Parathyroid adenoma (tissue), 2 donors: ENCODE data around the gene COL4A2.

Source experiments
- H2AFZ ChIP-seq: fragments of 300-600 bp; sonication (generic); one replicate; pipeline ENCODE4 v1.7.0; 2017; ENCODE audit warnings: antibody characterized with exemption, mild to moderate bottlenecking
- H3K27ac ChIP-seq: fragments of 300-600 bp; sonication (generic); one replicate; pipeline ENCODE4 v1.7.0; 2017
- H3K27me3 ChIP-seq: fragments of 300-600 bp; sonication (generic); one replicate; pipeline ENCODE4 v1.7.0; 2017; ENCODE audit warnings: low read length; ENCODE audit not compliant: control insufficient read depth, insufficient read depth
- H3K36me3 ChIP-seq: fragments of 300-600 bp; sonication (generic); one replicate; pipeline ENCODE4 v1.7.0; 2017; ENCODE audit warnings: low read length; ENCODE audit not compliant: control insufficient read depth, insufficient read depth
- H3K4me1 ChIP-seq: fragments of 300-600 bp; sonication (generic); one replicate; pipeline ENCODE4 v1.7.0; 2017; ENCODE audit warnings: control low read depth
- H3K4me2 ChIP-seq: fragments of 300-600 bp; sonication (generic); one replicate; pipeline ENCODE4 v1.7.0; 2017; ENCODE audit warnings: low read length
- H3K4me3 ChIP-seq: fragments of 300-600 bp; sonication (generic); one replicate; pipeline ENCODE4 v1.7.0; 2017; ENCODE audit warnings: low read depth, low read length
- H3K79me2 ChIP-seq: fragments of 300-600 bp; sonication (generic); one replicate; pipeline ENCODE4 v1.7.0; 2017; ENCODE audit warnings: control low read depth
- H3K9ac ChIP-seq: fragments of 300-600 bp; sonication (generic); one replicate; pipeline ENCODE4 v1.7.0; 2017; ENCODE audit warnings: mild to moderate bottlenecking
- H3K9me3 ChIP-seq: fragments of 300-600 bp; sonication (generic); one replicate; pipeline ENCODE4 v1.7.0; 2017; ENCODE audit warnings: low read length; ENCODE audit not compliant: control insufficient read depth
- CTCF ChIP-seq: fragments of 300-600 bp; sonication (generic); IDR thresholded peaks from one replicate; pipeline ENCODE4 v1.7.0; 2017; ENCODE audit warnings: antibody characterized with exemption, mild to moderate bottlenecking
- donor health status: primary hyperparathyroidism.

The COL4A2 gene

GRCh38 chr13:110377826-110378201, 70.7 kb downstream of the COL4A2 start:
- H3K9me3 ChIP-seq = no peaks in the 10 kb centered on the region
- no peaks in the 10 kb centered on the region for H3K27me3 ChIP-seq
- H3K36me3 ChIP-seq = no peaks in the 10 kb centered on the region
- H3K4me2 ChIP-seq = no peak overlapping the region
- H3K79me2 ChIP-seq = no peaks in the 10 kb centered on the region
- no peaks in the 10 kb centered on the region for H3K4me1 ChIP-seq
- no peak for TF ChIP-seq CTCF
- no peak overlapping the region for H3K9ac ChIP-seq
- H3K4me3 ChIP-seq = no peak overlapping the region
- no peak overlapping the region for H3K27ac ChIP-seq
- no peak overlapping the region for H2AFZ ChIP-seq

DNA sequence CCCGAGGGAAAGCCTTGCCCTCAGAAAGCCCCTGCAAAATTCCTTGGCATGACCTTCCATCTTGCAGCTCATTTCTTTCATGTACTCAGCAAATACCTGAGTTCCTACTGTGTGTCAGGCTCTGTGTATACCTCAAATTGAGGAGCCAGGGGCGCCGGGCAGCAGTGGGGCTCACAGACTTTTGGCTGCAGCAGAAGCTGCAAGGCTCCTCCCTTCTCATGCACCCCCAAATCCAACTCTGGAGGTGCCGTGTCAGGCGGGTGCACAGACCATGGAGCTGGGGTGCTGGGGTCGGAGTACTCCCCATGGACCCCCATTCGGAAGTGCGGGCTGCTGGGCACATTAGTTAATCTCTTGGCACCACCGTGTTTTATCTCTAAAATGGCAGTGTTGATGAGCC, 72.3 kb downstream of the COL4A2 start:
- Histone ChIP-seq H3K9ac (no peak overlapping the region), H3K4me3 (no peak overlapping the region), H3K36me3 (no peaks in the 10 kb centered on the region), H3K79me2 (no peaks in the 10 kb centered on the region), H3K4me1 (no peaks in the 10 kb centered on the region), H2AFZ (no peak overlapping the region), H3K4me2 (no peak overlapping the region), H3K27ac (no peak overlapping the region), H3K27me3 (no peaks in the 10 kb centered on the region), H3K9me3 (no peaks in the 10 kb centered on the region)
- TF ChIP-seq CTCF = no peak

- no peak overlapping the region for H2AFZ ChIP-seq
Measured at GRCh38 chr13:110379905-110380341, 72.8 kb downstream of the COL4A2 start.

DNA sequence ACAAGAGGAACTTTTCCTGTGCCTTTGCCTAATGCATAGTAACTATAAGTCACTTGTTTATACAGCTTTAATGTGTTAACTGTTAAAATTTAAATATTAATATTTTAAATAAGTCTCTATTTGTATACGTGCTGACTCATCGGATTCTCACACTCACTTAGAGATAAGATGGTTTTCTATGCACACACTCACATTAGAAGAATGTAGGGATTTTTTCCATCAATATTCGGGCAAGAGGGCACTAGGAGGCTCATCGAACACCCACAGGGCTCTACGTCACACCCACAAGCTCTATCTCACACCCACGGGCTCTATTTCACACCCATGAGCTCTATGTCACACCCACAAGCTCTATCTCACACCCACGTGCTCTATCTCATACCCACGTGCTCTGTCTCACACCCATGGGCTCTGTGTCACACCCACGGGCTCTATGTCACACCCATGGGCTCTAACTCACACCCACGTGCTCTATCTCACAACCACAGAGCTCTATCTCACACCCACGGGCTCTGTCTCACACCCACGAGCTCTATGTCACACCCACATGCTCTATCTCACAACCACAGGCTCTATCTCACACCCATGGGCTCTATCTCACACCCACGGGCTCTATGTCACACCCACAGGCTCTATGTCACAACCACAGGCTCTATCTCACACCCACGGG, 73.4 kb downstream of the COL4A2 start:
- no peaks in the 10 kb centered on the region for H3K9me3 ChIP-seq
- H3K4me2 ChIP-seq = no peak overlapping the region
- H3K4me1 ChIP-seq = no peaks in the 10 kb centered on the region
- no peak overlapping the region for H3K27ac ChIP-seq
- no peak overlapping the region for H3K9ac ChIP-seq
- no peaks in the 10 kb centered on the region for H3K36me3 ChIP-seq
- H3K79me2 ChIP-seq = no peaks in the 10 kb centered on the region
- no peak overlapping the region for H3K4me3 ChIP-seq
- H2AFZ ChIP-seq = no peak overlapping the region
- H3K27me3 ChIP-seq = no peaks in the 10 kb centered on the region
- no peak for TF ChIP-seq CTCF

More at GRCh38 chr13:110379905-110380341, 72.8 kb downstream of the COL4A2 start:
- no peak for TF ChIP-seq CTCF
- Histone ChIP-seq H3K36me3 (no peaks in the 10 kb centered on the region), H3K9me3 (no peaks in the 10 kb centered on the region), H3K4me3 (no peak overlapping the region), H3K4me2 (no peak overlapping the region), H3K9ac (no peak overlapping the region), H3K4me1 (no peaks in the 10 kb centered on the region), H3K27me3 (no peaks in the 10 kb centered on the region), H3K79me2 (no peaks in the 10 kb centered on the region), H3K27ac (no peak overlapping the region)

- Histone ChIP-seq H3K9ac (no peak overlapping the region), H3K79me2 (no peaks in the 10 kb centered on the region), H3K27ac (no peak overlapping the region), H3K4me2 (no peak overlapping the region), H3K4me1 (no peaks in the 10 kb centered on the region), H3K27me3 (no peaks in the 10 kb centered on the region), H3K4me3 (no peak overlapping the region), H2AFZ (no peak overlapping the region), H3K36me3 (no peaks in the 10 kb centered on the region), H3K9me3 (no peaks in the 10 kb centered on the region)
- TF ChIP-seq CTCF = no peak
Measured at GRCh38 chr13:110381029-110381360, 73.9 kb downstream of the COL4A2 start.
